ENCODE results near the gene OR10G2. TPM values are rescaled to one million over a fixed set of nuclear protein-coding genes. Genes with fewer than 3 reads are reported as not detected.

The OR10G2 gene
- total and polyA plus RNA-seq, 3 donors from 2014 or later, result 0.25 TPM; not detected in 2

- Histone ChIP-seq H3K36me3 (ENCODE audit: low read depth, missing control alignments) (no peaks in the 10 kb centered on the region), H3K27ac (no peak within 1 kb of the TSS), H3K4me1 (no peaks in the 10 kb centered on the region), H3K4me3 (no peak within 1 kb of the TSS), H3K27me3 (no peaks in the 10 kb centered on the region), H3K9me3 (no peaks in the 10 kb centered on the region)
- intact Hi-C loops (cut with DNase I; ENCODE audit: low total_unique reads), result no loop called here
- no peak for TF ChIP-seq CTCF (IDR thresholded peaks at IDR 0.05)
- no peak for TF ChIP-seq POLR2A (IDR thresholded peaks at IDR 0.05)
- WGBS, 2 donors, result 84 to 86% methylated on average over 2 of the region's 2 CpGs
- no peak for DNase-seq
Measured at GRCh38 chr14:21653331-21653885, 18.7 kb upstream of the OR10G2 start, which contains the start of gene OR4E2. OR4E2 (plus strand) TSS chr14:21653835; CDS start chr14:21665083, 11,248 bp downstream.

GRCh38 chr14:21652209-21652808 is 17.6 kb upstream of the OR10G2 start:
- Histone ChIP-seq H3K36me3 (ENCODE audit: low read depth, missing control alignments) (no peaks in the 10 kb centered on the region), H3K4me1 (no peaks in the 10 kb centered on the region), H3K4me3 (no peak overlapping the region), H3K27ac (no peak overlapping the region), H3K9me3 (no peaks in the 10 kb centered on the region), H3K27me3 (no peaks in the 10 kb centered on the region)
- no peak for TF ChIP-seq CTCF (IDR thresholded peaks at IDR 0.05)
- TF ChIP-seq POLR2A (IDR thresholded peaks at IDR 0.05), result no peak
- no peak for DNase-seq
- WGBS, 2 donors, result 78 to 82% methylated on average over 1 of the region's 1 CpG
- intact Hi-C loops (cut with DNase I; ENCODE audit: low total_unique reads), result no loop called here

- no peaks in the 10 kb centered on the region for H3K9me3 ChIP-seq
- intact Hi-C loops (cut with DNase I; ENCODE audit: low total_unique reads), result no loop called here
- TF ChIP-seq CTCF (IDR thresholded peaks at IDR 0.05), result no peak
- no peak for TF ChIP-seq POLR2A (IDR thresholded peaks at IDR 0.05)
- no peak overlapping the region for H3K27ac ChIP-seq
- H3K36me3 ChIP-seq (ENCODE audit: low read depth, missing control alignments), result no peaks in the 10 kb centered on the region
- no peak overlapping the region for H3K4me3 ChIP-seq
- DNase-seq, result no peak
- no peaks in the 10 kb centered on the region for H3K27me3 ChIP-seq
- no peaks in the 10 kb centered on the region for H3K4me1 ChIP-seq
Measured at GRCh38 chr14:21647380-21647779, 12.6 kb upstream of the OR10G2 start.

- TF ChIP-seq CTCF (IDR thresholded peaks at IDR 0.05), result no peak
- no peak for TF ChIP-seq POLR2A (IDR thresholded peaks at IDR 0.05)
- Histone ChIP-seq H3K9me3 (no peaks in the 10 kb centered on the region), H3K4me1 (no peaks in the 10 kb centered on the region), H3K4me3 (no peak overlapping the region), H3K36me3 (ENCODE audit: low read depth, missing control alignments) (no peaks in the 10 kb centered on the region), H3K27ac (no peak overlapping the region), H3K27me3 (no peaks in the 10 kb centered on the region)
- WGBS, 2 donors, result 43 to 67% methylated on average over 5 of the region's 5 CpGs
- no peak for DNase-seq
- intact Hi-C loops (cut with DNase I; ENCODE audit: low total_unique reads), result no loop called here
Measured at GRCh38 chr14:21643407-21643806, 8.7 kb upstream of the OR10G2 start.

- whole genome bisulfite sequencing, 2 donors, result 33 to 53% methylated on average over 3 of the region's 3 CpGs
- no peaks in the 10 kb centered on the region for H3K4me1 ChIP-seq
- H3K4me3 ChIP-seq, result no peak overlapping the region
- H3K9me3 ChIP-seq, result no peaks in the 10 kb centered on the region
- H3K36me3 ChIP-seq (ENCODE audit: low read depth, missing control alignments), result no peaks in the 10 kb centered on the region
- no peak for TF ChIP-seq POLR2A (IDR thresholded peaks at IDR 0.05)
- TF ChIP-seq CTCF (IDR thresholded peaks at IDR 0.05), result no peak
- no peak for DNase-seq
- no peak overlapping the region for H3K27ac ChIP-seq
- no peaks in the 10 kb centered on the region for H3K27me3 ChIP-seq
- intact Hi-C loops (cut with DNase I; ENCODE audit: low total_unique reads), result no loop called here
Measured at GRCh38 chr14:21642683-21643082, 7.9 kb upstream of the OR10G2 start.
